ENCODE results near the gene CCDC91. TPM values are rescaled to one million over a fixed set of nuclear protein-coding genes. Genes with fewer than 3 reads are reported as not detected.

CCDC91 gene
- total RNA-seq, 1 experiment from 2014 or later = 26.8 TPM

DNA sequence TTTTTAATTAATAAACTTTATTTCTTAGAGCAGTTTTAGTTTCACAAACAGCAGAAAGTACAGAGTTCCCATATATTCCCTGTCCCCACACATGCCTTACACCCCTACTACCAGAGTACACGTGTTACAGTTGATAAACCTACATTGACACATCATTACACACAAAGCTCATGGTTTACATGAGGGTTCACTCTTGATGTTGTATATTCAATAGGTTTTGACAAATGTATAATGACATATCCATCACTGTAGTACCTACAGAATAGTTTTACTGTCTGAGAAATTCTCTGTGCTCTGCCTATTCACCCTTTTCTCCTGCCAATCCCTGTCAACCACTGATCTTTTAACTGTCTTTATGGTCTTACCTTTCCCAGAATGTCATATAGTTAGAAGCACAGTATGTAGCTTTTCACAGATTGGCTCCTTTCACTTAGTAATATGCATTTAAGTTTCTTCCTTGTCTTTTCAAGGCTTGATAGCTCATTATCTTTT, 15.1 kb upstream of the CCDC91 start:
- intact Hi-C loops (cut with micrococcal nuclease; ENCODE audit: unreplicated experiment) = no loop called here
- no peak overlapping the region for H3K4me3 ChIP-seq (ENCODE audit: low read depth, low read length, poor library complexity, severe bottlenecking)
- no peak for DNase-seq (ENCODE audit: low spot score)
- ChIA-PET POLR2A (ENCODE audit: low non-redundant PET) (no interaction called here), CTCF (no interaction called here)
- H3K4me1 ChIP-seq (ENCODE audit: insufficient read depth, low read length, poor library complexity, severe bottlenecking) = no peaks in the 10 kb centered on the region
- H3K27me3 ChIP-seq (replicated peaks; ENCODE audit: insufficient read depth, low read depth, low read length, poor library complexity) = no peaks in the 10 kb centered on the region
- H3K9me3 ChIP-seq (ENCODE audit: low read depth, low read length, poor library complexity, severe bottlenecking) = no peaks in the 10 kb centered on the region
- H3K27ac ChIP-seq (ENCODE audit: low read depth, low read length, poor library complexity, severe bottlenecking) = no peak overlapping the region
- TF ChIP-seq EZH2 (IDR thresholded peaks at IDR 0.05; ENCODE audit: borderline replicate concordance, low read depth, low read length, poor library complexity, severe bottlenecking) (no peak), CTCF (conservative IDR thresholded peaks at IDR 0.05; ENCODE audit: low read depth, low read length) (no peak)
- no TSS peak for BruUV-seq (replicated peaks)
- no peaks in the 10 kb centered on the region for H3K36me3 ChIP-seq (ENCODE audit: insufficient read depth, low read length, poor library complexity, severe bottlenecking)

DNA sequence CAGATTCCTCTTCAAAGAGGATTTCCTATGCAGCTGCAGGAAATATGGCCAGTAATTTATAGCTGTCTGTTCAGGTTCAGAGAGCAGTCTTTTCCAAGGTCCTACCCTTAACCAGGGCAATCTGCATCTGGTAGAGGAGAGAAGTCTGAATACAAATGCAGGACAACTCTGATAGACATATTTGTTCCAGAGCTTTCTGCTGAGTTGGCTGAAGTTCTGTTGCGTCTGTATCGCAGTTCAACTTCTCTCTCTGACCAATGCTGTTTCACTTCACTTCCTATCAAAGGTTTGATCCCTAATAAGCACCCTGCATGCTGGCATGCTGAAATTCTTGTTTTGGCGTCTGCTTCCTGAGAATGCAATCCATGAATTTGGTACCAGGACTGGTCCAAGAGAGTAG, 14.0 kb upstream of the CCDC91 start:
- BruUV-seq (replicated peaks) = no TSS peak
- DNase-seq (ENCODE audit: low spot score) = no peak
- POLR2A ChIA-PET (ENCODE audit: low non-redundant PET) = no interaction called here
- no peaks in the 10 kb centered on the region for H3K27me3 ChIP-seq (replicated peaks; ENCODE audit: insufficient read depth, low read depth, low read length, poor library complexity)
- no peaks in the 10 kb centered on the region for H3K9me3 ChIP-seq (ENCODE audit: low read depth, low read length, poor library complexity, severe bottlenecking)
- CTCF ChIA-PET = no interaction called here
- intact Hi-C loops (cut with micrococcal nuclease; ENCODE audit: unreplicated experiment) = no loop called here
- H3K4me3 ChIP-seq (ENCODE audit: low read depth, low read length, poor library complexity, severe bottlenecking) = no peak overlapping the region
- TF ChIP-seq CTCF (conservative IDR thresholded peaks at IDR 0.05; ENCODE audit: low read depth, low read length) = no peak
- TF ChIP-seq EZH2 (IDR thresholded peaks at IDR 0.05; ENCODE audit: borderline replicate concordance, low read depth, low read length, poor library complexity, severe bottlenecking) = no peak
- no peaks in the 10 kb centered on the region for H3K36me3 ChIP-seq (ENCODE audit: insufficient read depth, low read length, poor library complexity, severe bottlenecking)
- no peak overlapping the region for H3K27ac ChIP-seq (ENCODE audit: low read depth, low read length, poor library complexity, severe bottlenecking)
- no peaks in the 10 kb centered on the region for H3K4me1 ChIP-seq (ENCODE audit: insufficient read depth, low read length, poor library complexity, severe bottlenecking)

DNA sequence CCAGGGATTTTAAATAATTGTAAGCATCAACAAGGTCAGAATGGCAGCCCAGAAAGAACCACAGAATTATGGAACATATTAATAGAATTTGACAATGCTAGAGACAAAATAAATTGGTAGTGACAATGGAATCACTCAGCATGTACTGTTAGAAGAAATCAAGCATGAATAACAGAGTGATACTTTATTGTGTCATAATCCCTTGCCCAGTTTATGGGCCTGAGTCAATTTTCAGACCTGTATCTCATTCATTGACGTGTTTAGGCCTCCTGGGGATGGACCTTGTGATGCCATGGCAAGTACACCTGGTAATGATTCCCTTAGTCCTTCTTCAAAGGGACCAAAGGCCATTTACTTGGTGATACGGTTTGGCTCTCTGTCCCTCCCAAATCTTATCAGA, 12.8 kb upstream of the CCDC91 start:
- H3K27ac ChIP-seq (ENCODE audit: low read depth, low read length, poor library complexity, severe bottlenecking) = no peak overlapping the region
- H3K36me3 ChIP-seq (ENCODE audit: insufficient read depth, low read length, poor library complexity, severe bottlenecking) = no peaks in the 10 kb centered on the region
- intact Hi-C loops (cut with micrococcal nuclease; ENCODE audit: unreplicated experiment) = no loop called here
- H3K4me1 ChIP-seq (ENCODE audit: insufficient read depth, low read length, poor library complexity, severe bottlenecking) = no peaks in the 10 kb centered on the region
- ChIA-PET POLR2A (ENCODE audit: low non-redundant PET) (no interaction called here), CTCF (no interaction called here)
- no peak overlapping the region for H3K4me3 ChIP-seq (ENCODE audit: low read depth, low read length, poor library complexity, severe bottlenecking)
- TF ChIP-seq EZH2 (IDR thresholded peaks at IDR 0.05; ENCODE audit: borderline replicate concordance, low read depth, low read length, poor library complexity, severe bottlenecking) (no peak), CTCF (conservative IDR thresholded peaks at IDR 0.05; ENCODE audit: low read depth, low read length) (no peak)
- no peaks in the 10 kb centered on the region for H3K27me3 ChIP-seq (replicated peaks; ENCODE audit: insufficient read depth, low read depth, low read length, poor library complexity)
- no peaks in the 10 kb centered on the region for H3K9me3 ChIP-seq (ENCODE audit: low read depth, low read length, poor library complexity, severe bottlenecking)
- no TSS peak for BruUV-seq (replicated peaks)
- DNase-seq (ENCODE audit: low spot score) = no peak

All from A673 (cell line).